GM20431 (cell line): ENCODE measurements around the gene BTBD16.

Source experiments
- in situ Hi-C: fragments of 300-500 bp; cut with MseI, MboI; formaldehyde crosslinking; loops from one replicate; pipeline ENCODE4 v1.15.0; 2020; ENCODE audit warnings: low sequenced_read_pairs; ENCODE audit not compliant: unreplicated experiment

Gene BTBD16

GRCh38 chr10:122307669-122308416 is 36.7 kb downstream of the BTBD16 start:
- in situ Hi-C loops, result no loop called here

- in situ Hi-C loops, result no loop called here
These were observed 37.5 kb downstream of the BTBD16 start for GRCh38 chr10:122308417-122309141.

- in situ Hi-C loops, result no loop called here
These were observed 39.4 kb downstream of the BTBD16 start for GRCh38 chr10:122310311-122311050.

- in situ Hi-C loops, result no loop called here
These were observed 39.9 kb downstream of the BTBD16 start for GRCh38 chr10:122311051-122311410.

- in situ Hi-C loops, result no loop called here
These were observed 40.6 kb downstream of the BTBD16 start for GRCh38 chr10:122311716-122312115.

GRCh38 chr10:122316224-122316884 is 45.3 kb downstream of the BTBD16 start:
- in situ Hi-C loops, result no loop called here

GRCh38 chr10:122321960-122322359 is 50.9 kb downstream of the BTBD16 start:
- in situ Hi-C loops, result no loop called here

- in situ Hi-C loops, result no loop called here
These were observed 52.1 kb downstream of the BTBD16 start for GRCh38 chr10:122323189-122323588.

GRCh38 chr10:122323941-122324675 is 53.0 kb downstream of the BTBD16 start:
- in situ Hi-C loops, result no loop called here

- in situ Hi-C loops, result loop anchor here (25.0 kb wide), 1 partner anchor 112 kb away; no protein-coding TSS in a partner anchor
These were observed 54.1 kb downstream of the BTBD16 start for GRCh38 chr10:122325235-122325634.

- in situ Hi-C loops, result loop anchor here (25.0 kb wide), 1 partner anchor 111 kb away; no protein-coding TSS in a partner anchor
These were observed 55.3 kb downstream of the BTBD16 start for GRCh38 chr10:122326385-122326784.

- in situ Hi-C loops, result loop anchor here (25.0 kb wide), 1 partner anchor 110 kb away; no protein-coding TSS in a partner anchor
These were observed 55.7 kb downstream of the BTBD16 start for GRCh38 chr10:122326806-122327205.

- in situ Hi-C loops, result loop anchor here (25.0 kb wide), 1 partner anchor 110 kb away; no protein-coding TSS in a partner anchor
These were observed 56.4 kb downstream of the BTBD16 start for GRCh38 chr10:122327237-122328206.

- in situ Hi-C loops, result loop anchor here (25.0 kb wide), 1 partner anchor 109 kb away; no protein-coding TSS in a partner anchor
These were observed 57.6 kb downstream of the BTBD16 start for GRCh38 chr10:122328676-122329075.

GRCh38 chr10:122329416-122329815 is 58.3 kb downstream of the BTBD16 start:
- in situ Hi-C loops, result loop anchor here (25.0 kb wide), 1 partner anchor 108 kb away; no protein-coding TSS in a partner anchor

GRCh38 chr10:122331100-122331499 is 60.0 kb downstream of the BTBD16 start:
- in situ Hi-C loops, result loop anchor here (25.0 kb wide), 1 partner anchor 106 kb away; no protein-coding TSS in a partner anchor

- in situ Hi-C loops, result loop anchor here (25.0 kb wide), 1 partner anchor 105 kb away; no protein-coding TSS in a partner anchor
These were observed 60.7 kb downstream of the BTBD16 start for GRCh38 chr10:122331615-122332446.
